RWPE1 (cell line): ENCODE measurements around the gene GTF3C6.
"Not testable (repeated sequence)": the region's sequence is repeated elsewhere in the genome, so short reads cannot be mapped to it uniquely, and the experiment has no call there.

Experiments
- CTCF ChIA-PET: fragments of 350-600 bp; sonication (Branson Sonifier 250); formaldehyde crosslinking; extraction: SDS; loops from one replicate; lab custom pipeline; 2021; lab: Yijun Ruan, JAX
- POLR2A ChIA-PET: fragments of 400-600 bp; formaldehyde crosslinking; extraction: SDS; loops from one replicate; lab custom pipeline; 2020; ENCODE audit warnings: antibody characterized with exemption; ENCODE audit not compliant: low non-redundant PET; lab: Yijun Ruan, JAX
- DNase-seq: peaks from one replicate; pipeline ENCODE4 v3.0.0; 2012; ENCODE audit warnings: low spot score
- H3K27ac ChIP-seq: fragments of 450-650 bp; 2 replicates; pipeline ENCODE4 v1.5.1; 2017
- CTCF ChIP-seq: fragments of 450-650 bp; conservative IDR thresholded peaks from 2 replicates; pipeline ENCODE4 v1.5.1; 2017; ENCODE audit warnings: low read depth, mild to moderate bottlenecking

GTF3C6 gene

GRCh38 chr6:110990840-110991576 is 32.5 kb downstream of the GTF3C6 start:
- 0 out of 2 replicates have a peak, but pooled peaks have one; percentile 7 for TF ChIP-seq CTCF
- DNase-seq, result no peak
- CTCF ChIA-PET, result interaction anchor here (0.6 to 0.9 kb wide), 3 partner anchors 11 to 88 kb away, joined by 3 to 4 read pairs (median 4); no protein-coding TSS in a partner anchor
- no peak overlapping the region for H3K27ac ChIP-seq
- POLR2A ChIA-PET, result no interaction called here

GRCh38 chr6:110996691-110997090 is 38.2 kb downstream of the GTF3C6 start:
- H3K27ac ChIP-seq, result no peak overlapping the region
- no peak for TF ChIP-seq CTCF
- DNase-seq, result no peak
- CTCF ChIA-PET, result no interaction called here
- POLR2A ChIA-PET, result no interaction called here

DNA sequence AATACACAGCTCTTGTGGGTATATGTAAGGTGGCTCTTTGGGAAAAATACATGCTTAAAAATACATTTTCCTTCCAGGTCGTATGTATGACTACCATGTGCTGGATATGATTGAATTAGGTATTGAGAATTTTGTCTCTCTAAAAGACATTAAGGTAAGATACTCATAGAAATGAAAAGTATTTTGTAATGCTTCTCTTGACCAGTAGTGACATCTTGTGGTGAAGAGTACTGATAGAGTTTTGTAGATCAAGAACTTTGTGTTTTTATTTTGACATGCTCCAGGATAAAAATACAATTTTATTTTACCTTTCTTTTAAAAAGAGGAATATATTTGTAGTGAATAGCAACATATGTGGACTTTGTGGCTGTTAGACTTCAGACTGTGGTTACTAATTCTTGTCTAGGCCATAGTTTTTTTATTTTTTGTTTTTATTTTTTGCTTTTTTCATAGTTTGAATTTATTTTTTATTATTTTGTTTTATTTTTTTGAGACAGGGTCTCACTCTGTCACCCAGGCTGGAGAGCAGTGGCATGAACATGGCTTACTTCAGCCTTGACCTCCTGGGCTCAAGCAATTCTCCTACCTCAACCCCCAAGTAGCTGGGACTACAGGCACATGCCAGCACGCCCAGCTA is 41.2 kb downstream of the GTF3C6 start:
- peak; percentile 19 for DNase-seq
- ChIA-PET CTCF (interaction anchor here (0.5 to 0.8 kb wide), 6 partner anchors 11 to 1888 kb away, joined by 3 to 7 read pairs (median 3); no protein-coding TSS in a partner anchor), POLR2A (no interaction called here)
- TF ChIP-seq CTCF, result peak; percentile 47
- H3K27ac ChIP-seq, result no peak overlapping the region

DNA sequence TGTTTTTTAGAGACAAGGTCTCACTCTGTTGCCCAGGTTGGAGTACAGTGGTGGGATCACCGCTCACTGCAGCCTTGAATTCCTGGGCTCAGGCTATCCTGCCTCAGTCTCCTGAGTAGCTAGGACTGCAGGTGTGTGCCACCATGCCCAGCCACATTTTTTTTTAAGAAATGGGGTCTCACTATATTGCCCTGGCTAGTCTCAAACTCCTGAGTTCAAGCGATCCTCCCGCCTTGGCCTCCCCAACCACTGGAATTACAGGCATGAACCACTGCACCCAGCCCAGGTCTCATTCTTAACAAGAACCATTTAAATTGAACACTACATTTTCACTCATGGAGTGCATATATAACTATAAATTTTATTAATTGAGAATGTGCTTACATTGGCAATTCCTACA is 43.8 kb downstream of the GTF3C6 start:
- POLR2A ChIA-PET, result no interaction called here
- CTCF ChIA-PET, result interaction anchor here (0.6 to 1.6 kb wide), 4 partner anchors 9 to 256 kb away, joined by 3 to 5 read pairs (median 4); a partner anchor contains a TSS
- peak overlapping the region; percentile 38 for H3K27ac ChIP-seq
- TF ChIP-seq CTCF, result no peak
- no peak for DNase-seq

GRCh38 chr6:111011360-111012142 is 53.0 kb downstream of the GTF3C6 start:
- no peak overlapping the region for H3K27ac ChIP-seq
- ChIA-PET POLR2A (no interaction called here), CTCF (interaction anchor here (0.6 to 1.8 kb wide), 13 partner anchors 10 to 874 kb away, joined by 3 to 10 read pairs (median 4); a partner anchor contains a TSS)
- DNase-seq, result peak; percentile 40
- TF ChIP-seq CTCF, result peak; percentile 77

- DNase-seq, result no peak
- H3K27ac ChIP-seq, result no peak overlapping the region
- ChIA-PET POLR2A (no interaction called here), CTCF (interaction anchor here (0.6 to 1.8 kb wide), 6 partner anchors 10 to 333 kb away, joined by 3 to 10 read pairs (median 6); a partner anchor contains a TSS)
- TF ChIP-seq CTCF, result no peak
These were observed 53.6 kb downstream of the GTF3C6 start for GRCh38 chr6:111012143-111012452.

- CTCF ChIA-PET, result interaction anchor here (0.6 to 1.5 kb wide), 2 partner anchors 276 to 333 kb away, joined by 3 to 4 read pairs; no protein-coding TSS in a partner anchor
- H3K27ac ChIP-seq, POLR2A ChIA-PET, DNase-seq: not testable (repeated sequence)
These were observed 54.0 kb downstream of the GTF3C6 start for GRCh38 chr6:111012520-111012919.
